MM.1S (cell line): ENCODE results near the gene LDLRAD3.
A peak's percentile ranks its signal among the peaks of the same experiment; 100 is the strongest.

ENCODE experiments used
- DNase-seq: peaks from one replicate; pipeline ENCODE4 v3.0.0-alpha.2; 2015
- H2AFZ ChIP-seq: fragments of 300-600 bp; sonication (generic); 2 replicates; pipeline ENCODE4 v1.6.0; 2016; ENCODE audit warnings: antibody characterized with exemption, low read length
- H3F3A ChIP-seq: fragments of 300-600 bp; sonication (generic); 2 replicates; pipeline ENCODE4 v1.6.1; 2016; ENCODE audit warnings: mild to moderate bottlenecking, antibody characterized with exemption, low read length, moderate library complexity, mixed read lengths; ENCODE audit not compliant: insufficient read depth
- H3K27ac ChIP-seq: fragments of 300-600 bp; sonication (generic); 2 replicates; pipeline ENCODE4 v1.5.1; 2016; ENCODE audit warnings: mild to moderate bottlenecking, low read length
- H3K27me3 ChIP-seq: fragments of 300-600 bp; sonication (generic); replicated peaks from 2 replicates; pipeline ENCODE4 v1.6.0; 2016; ENCODE audit warnings: low read length; ENCODE audit not compliant: insufficient read depth
- H3K36me3 ChIP-seq: fragments of 300-600 bp; sonication (generic); replicated peaks from 2 replicates; pipeline ENCODE4 v1.6.1; 2016; ENCODE audit warnings: mild to moderate bottlenecking, low read length, mixed read lengths; ENCODE audit not compliant: insufficient read depth
- H3K4me1 ChIP-seq: fragments of 300-600 bp; sonication (generic); 2 replicates; pipeline ENCODE4 v1.6.1; 2016; ENCODE audit warnings: low read length, mixed read lengths
- H3K4me2 ChIP-seq: fragments of 300-600 bp; sonication (generic); 2 replicates; pipeline ENCODE4 v1.6.0; 2016; ENCODE audit warnings: low read depth, low read length
- H3K4me3 ChIP-seq: fragments of 300-600 bp; sonication (generic); 2 replicates; pipeline ENCODE4 v1.5.1; 2016; ENCODE audit warnings: low read length, mixed read lengths
- H3K79me2 ChIP-seq: fragments of 300-600 bp; sonication (generic); 2 replicates; pipeline ENCODE4 v1.6.1; 2016; ENCODE audit warnings: mixed run types, low read length, mixed read lengths
- H3K9ac ChIP-seq: fragments of 300-600 bp; sonication (generic); 2 replicates; pipeline ENCODE4 v1.6.1; 2016; ENCODE audit warnings: low read length, mixed read lengths
- H3K9me2 ChIP-seq: fragments of 300-600 bp; sonication (generic); replicated peaks from 2 replicates; pipeline ENCODE4 v1.6.1; 2016; ENCODE audit warnings: mild to moderate bottlenecking, low read length, mixed read lengths; ENCODE audit not compliant: insufficient read depth
- H3K9me3 ChIP-seq: fragments of 300-600 bp; sonication (generic); replicated peaks from 2 replicates; pipeline ENCODE4 v1.6.1; 2016; ENCODE audit warnings: mild to moderate bottlenecking, low read length, mixed read lengths; ENCODE audit not compliant: insufficient read depth
- H4K20me1 ChIP-seq: fragments of 300-600 bp; sonication (generic); 2 replicates; pipeline ENCODE4 v1.6.1; 2016; ENCODE audit warnings: mild to moderate bottlenecking, low read length, moderate library complexity, mixed read lengths; ENCODE audit not compliant: insufficient read depth
- EZH2 ChIP-seq: fragments of 300-600 bp; sonication (generic); optimal IDR thresholded peaks from 2 replicates; pipeline ENCODE3; 2017; ENCODE audit warnings: low read depth, mild to moderate bottlenecking, antibody characterized with exemption, low read length, mixed read lengths
- EZH2phosphoT487 ChIP-seq: fragments of 300-600 bp; sonication (generic); IDR thresholded peaks from 2 replicates; pipeline ENCODE4 v1.6.1; 2018; ENCODE audit warnings: antibody characterized with exemption, low read length
- TF ChIP-seq, protein P1 (sequence below): fragments of 300-600 bp; sonication (generic); IDR thresholded peaks from 2 replicates; pipeline ENCODE4 v1.5.1; 2016; ENCODE audit warnings: antibody characterized with exemption, low read length, mixed read lengths

Gene LDLRAD3

GRCh38 chr11:36264011-36264972, 320.4 kb downstream of the LDLRAD3 start:
- no peak overlapping the region for H2AFZ ChIP-seq
- H3K9me3 ChIP-seq, result no peaks in the 10 kb centered on the region
- no peak overlapping the region for H3K27ac ChIP-seq
- H3K9me2 ChIP-seq, result no peaks in the 10 kb centered on the region
- no peaks in the 10 kb centered on the region for H4K20me1 ChIP-seq
- H3K27me3 ChIP-seq, result no peaks in the 10 kb centered on the region
- no peaks in the 10 kb centered on the region for H3K4me1 ChIP-seq
- TF ChIP-seq EZH2phosphoT487, result no peak
- TF ChIP-seq EZH2, result no peak
- TF ChIP-seq, protein P1, sequence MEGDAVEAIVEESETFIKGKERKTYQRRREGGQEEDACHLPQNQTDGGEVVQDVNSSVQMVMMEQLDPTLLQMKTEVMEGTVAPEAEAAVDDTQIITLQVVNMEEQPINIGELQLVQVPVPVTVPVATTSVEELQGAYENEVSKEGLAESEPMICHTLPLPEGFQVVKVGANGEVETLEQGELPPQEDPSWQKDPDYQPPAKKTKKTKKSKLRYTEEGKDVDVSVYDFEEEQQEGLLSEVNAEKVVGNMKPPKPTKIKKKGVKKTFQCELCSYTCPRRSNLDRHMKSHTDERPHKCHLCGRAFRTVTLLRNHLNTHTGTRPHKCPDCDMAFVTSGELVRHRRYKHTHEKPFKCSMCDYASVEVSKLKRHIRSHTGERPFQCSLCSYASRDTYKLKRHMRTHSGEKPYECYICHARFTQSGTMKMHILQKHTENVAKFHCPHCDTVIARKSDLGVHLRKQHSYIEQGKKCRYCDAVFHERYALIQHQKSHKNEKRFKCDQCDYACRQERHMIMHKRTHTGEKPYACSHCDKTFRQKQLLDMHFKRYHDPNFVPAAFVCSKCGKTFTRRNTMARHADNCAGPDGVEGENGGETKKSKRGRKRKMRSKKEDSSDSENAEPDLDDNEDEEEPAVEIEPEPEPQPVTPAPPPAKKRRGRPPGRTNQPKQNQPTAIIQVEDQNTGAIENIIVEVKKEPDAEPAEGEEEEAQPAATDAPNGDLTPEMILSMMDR, result no peak
- H3K4me2 ChIP-seq, result no peak overlapping the region
- no peak for DNase-seq
- no peak overlapping the region for H3K9ac ChIP-seq
- no peak overlapping the region for H3K4me3 ChIP-seq
- no peaks in the 10 kb centered on the region for H3F3A ChIP-seq
- H3K79me2 ChIP-seq, result no peaks in the 10 kb centered on the region
- H3K36me3 ChIP-seq, result no peaks in the 10 kb centered on the region

GRCh38 chr11:36264973-36265344, 321.1 kb downstream of the LDLRAD3 start:
- Histone ChIP-seq H3K9me3 (no peaks in the 10 kb centered on the region), H3K9ac (no peak overlapping the region), H2AFZ (no peak overlapping the region), H3K79me2 (no peaks in the 10 kb centered on the region), H3K4me3 (no peak overlapping the region), H3K27ac (no peak overlapping the region), H3K36me3 (no peaks in the 10 kb centered on the region), H3K4me2 (no peak overlapping the region), H3F3A (no peaks in the 10 kb centered on the region), H3K27me3 (no peaks in the 10 kb centered on the region), H4K20me1 (no peaks in the 10 kb centered on the region), H3K9me2 (no peaks in the 10 kb centered on the region), H3K4me1 (no peaks in the 10 kb centered on the region)
- DNase-seq, result no peak
- TF ChIP-seq EZH2phosphoT487 (no peak), EZH2 (no peak)
- TF ChIP-seq, protein P1, result no peak

DNA sequence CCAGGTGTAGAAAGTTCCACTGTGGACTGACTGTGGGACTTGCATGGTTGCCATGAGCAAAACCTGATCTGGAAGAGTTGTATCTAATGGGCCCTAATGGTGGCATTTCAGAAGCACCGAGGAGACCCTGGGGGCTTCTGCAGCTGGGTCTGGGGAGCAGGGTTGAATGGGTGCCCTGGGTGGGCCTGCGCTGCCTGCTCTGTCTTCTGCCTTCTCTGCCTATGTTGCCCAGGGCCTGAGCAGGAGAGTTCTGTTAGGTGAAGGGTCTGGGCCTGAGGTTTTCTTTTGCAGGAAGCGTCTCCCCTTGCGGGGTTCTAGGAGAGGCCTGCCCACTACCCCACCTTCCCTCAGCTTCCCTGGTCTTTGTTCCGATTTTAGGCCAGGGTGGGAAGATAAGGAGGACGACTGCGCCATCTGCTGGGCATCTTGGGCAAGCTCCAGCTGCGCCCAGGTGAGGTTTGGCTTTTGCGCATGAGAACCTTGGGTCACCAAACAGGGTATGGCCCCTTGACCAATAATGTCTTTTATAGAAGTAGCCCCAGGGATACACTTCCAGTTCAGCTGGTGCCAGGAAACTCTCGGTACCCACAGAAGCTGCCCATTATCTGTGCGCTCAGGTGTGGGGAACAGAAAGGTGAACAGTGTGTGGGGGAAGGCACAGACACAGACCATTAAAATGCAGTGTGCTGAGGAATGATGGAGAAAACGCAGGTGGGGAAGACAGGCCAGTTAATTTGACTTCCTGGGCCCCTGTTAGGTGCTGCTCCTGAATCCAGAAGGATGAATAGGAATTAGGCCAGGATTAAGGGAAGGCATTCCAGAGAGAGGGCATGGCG, 322.1 kb downstream of the LDLRAD3 start:
- Histone ChIP-seq H3K9me3 (no peaks in the 10 kb centered on the region), H3F3A (no peaks in the 10 kb centered on the region), H3K9me2 (no peaks in the 10 kb centered on the region), H2AFZ (peak overlapping the region; percentile 20; the same call in 1 of the 2 replicates), H3K4me1 (no peaks in the 10 kb centered on the region), H3K79me2 (no peaks in the 10 kb centered on the region), H3K27me3 (no peaks in the 10 kb centered on the region), H3K9ac (no peak overlapping the region), H4K20me1 (no peaks in the 10 kb centered on the region), H3K4me2 (no peak overlapping the region), H3K27ac (no peak overlapping the region), H3K36me3 (no peaks in the 10 kb centered on the region), H3K4me3 (no peak overlapping the region)
- DNase-seq, result peak; percentile 43
- no peak for TF ChIP-seq EZH2phosphoT487
- TF ChIP-seq, protein P1, result peak; percentile 93
